Activated CD8-positive, alpha-beta memory T cell treated with anti-CD3 and anti-CD28 coated beads, Interleukin-2, amount 50 U/mL, for 48 hours (primary cell): ENCODE measurements around the gene MYRIP.

Experiments
- DNase-seq: peaks from one replicate; pipeline ENCODE4 v3.0.0-alpha.2; 2020

The MYRIP gene

GRCh38 chr3:39910135-39910534 is 100.7 kb downstream of the MYRIP start:
- no peak for DNase-seq

GRCh38 chr3:39910826-39911464 is 101.5 kb downstream of the MYRIP start:
- no peak for DNase-seq

GRCh38 chr3:39911465-39912309 is 102.3 kb downstream of the MYRIP start:
- DNase-seq, result no peak

GRCh38 chr3:39915027-39915426 is 105.6 kb downstream of the MYRIP start:
- DNase-seq, result no peak

- DNase-seq, result no peak
These were observed 107.8 kb downstream of the MYRIP start for GRCh38 chr3:39917065-39917773.

GRCh38 chr3:39919281-39919680 is 109.9 kb downstream of the MYRIP start:
- no peak for DNase-seq

GRCh38 chr3:39920271-39920670 is 110.9 kb downstream of the MYRIP start:
- DNase-seq, result no peak

- no peak for DNase-seq
These were observed 118.1 kb downstream of the MYRIP start for GRCh38 chr3:39927479-39927878.

- no peak for DNase-seq
These were observed 124.7 kb downstream of the MYRIP start for GRCh38 chr3:39933986-39934693.

GRCh38 chr3:39934696-39935095 is 125.3 kb downstream of the MYRIP start:
- DNase-seq, result no peak

GRCh38 chr3:39935261-39935660 is 125.9 kb downstream of the MYRIP start:
- DNase-seq, result no peak

GRCh38 chr3:39936848-39937247 is 127.4 kb downstream of the MYRIP start:
- no peak for DNase-seq

GRCh38 chr3:39937315-39937714 is 127.9 kb downstream of the MYRIP start:
- no peak for DNase-seq

- DNase-seq, result no peak
These were observed 128.5 kb downstream of the MYRIP start for GRCh38 chr3:39937874-39938273.

- no peak for DNase-seq
These were observed 132.5 kb downstream of the MYRIP start for GRCh38 chr3:39941931-39942330.

- DNase-seq, result no peak
These were observed 151.2 kb downstream of the MYRIP start for GRCh38 chr3:39960515-39961191.

GRCh38 chr3:39961230-39961629 is 151.8 kb downstream of the MYRIP start:
- DNase-seq, result no peak

- DNase-seq, result no peak
These were observed 153.2 kb downstream of the MYRIP start for GRCh38 chr3:39962581-39962980.

GRCh38 chr3:39965461-39965860 is 156.1 kb downstream of the MYRIP start:
- DNase-seq, result no peak

GRCh38 chr3:39965997-39966396 is 156.6 kb downstream of the MYRIP start:
- DNase-seq, result no peak

GRCh38 chr3:39970982-39971381 is 161.6 kb downstream of the MYRIP start:
- DNase-seq, result no peak

- no peak for DNase-seq
These were observed 162.2 kb downstream of the MYRIP start for GRCh38 chr3:39971559-39972031.
